ENCODE results near the gene SLIT3.

Gene SLIT3

GRCh38 chr5:169298193-169298592 is 2.7 kb downstream of the SLIT3 start:
- no peak for DNase-seq

DNA sequence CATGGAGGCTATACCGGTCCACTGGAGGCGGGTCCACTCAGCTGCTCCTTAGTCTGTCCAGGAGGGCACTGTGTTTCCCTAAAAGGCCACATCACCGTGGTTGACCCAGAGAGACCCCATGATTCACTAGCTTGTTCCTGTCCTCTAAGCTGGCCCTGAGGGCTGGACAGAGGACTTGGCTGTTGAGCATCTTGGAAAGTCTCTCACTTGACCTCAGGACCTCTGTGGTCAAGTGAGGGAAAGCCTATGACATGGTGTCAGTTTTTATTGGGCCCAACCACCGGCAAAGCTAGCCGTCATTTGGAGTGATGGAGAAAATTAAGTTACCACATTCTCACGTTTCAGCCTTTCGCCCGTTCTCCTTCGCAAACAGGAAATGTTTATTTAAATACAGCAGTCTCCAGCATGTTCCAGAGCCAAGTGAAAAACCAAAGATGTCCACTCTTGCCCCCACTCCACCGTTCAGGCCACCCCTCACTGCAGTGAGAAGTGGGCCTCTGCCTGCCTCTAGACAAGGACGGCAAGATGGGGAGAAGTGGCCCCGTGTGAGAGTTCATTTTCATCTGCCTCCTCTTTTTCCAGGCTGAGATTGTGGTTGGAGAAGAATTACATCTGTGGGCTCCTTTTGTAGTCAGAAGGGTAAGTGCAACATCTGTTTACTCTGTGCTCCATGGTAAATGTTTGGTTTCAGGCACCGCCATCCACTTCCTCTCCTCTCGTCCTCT is 4.4 kb downstream of the SLIT3 start:
- no peak for DNase-seq

DNA sequence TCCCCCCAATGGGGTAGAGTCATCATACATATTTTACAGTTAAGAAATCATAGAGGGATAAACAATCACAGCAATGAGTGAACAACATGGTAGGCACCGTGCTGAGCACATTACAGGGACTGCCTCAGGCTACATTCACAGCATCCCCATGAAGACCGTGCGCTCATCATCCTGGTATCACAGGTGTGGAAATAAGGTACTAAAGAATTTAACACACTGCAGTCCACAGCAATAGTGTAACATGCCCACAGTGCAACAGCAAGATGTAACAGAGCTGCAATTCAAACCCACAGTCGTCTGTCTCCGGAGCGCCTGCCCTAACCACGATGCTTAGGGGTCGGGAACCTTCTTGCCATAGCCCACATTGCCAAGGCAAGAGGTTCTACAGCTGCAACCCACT is 5.6 kb downstream of the SLIT3 start:
- no peak for DNase-seq

DNA sequence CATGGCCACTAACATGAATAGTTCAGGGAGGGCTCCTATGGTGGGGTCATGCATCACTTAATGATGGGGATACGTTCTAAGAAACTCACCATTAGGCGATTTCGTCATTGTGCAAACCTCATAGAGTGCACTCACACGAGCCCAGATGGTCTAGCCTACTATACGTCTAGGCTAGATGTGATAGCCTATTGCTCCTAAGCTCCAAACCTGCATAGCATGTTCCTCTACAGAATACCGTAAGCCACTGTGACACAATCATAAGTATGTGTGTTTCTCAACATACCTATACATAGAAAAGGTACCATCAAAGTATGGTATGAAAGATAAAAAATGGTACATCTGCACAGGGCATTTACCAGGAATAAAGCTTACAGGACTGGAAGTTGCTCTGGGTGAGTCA is 6.3 kb downstream of the SLIT3 start:
- no peak for DNase-seq

- DNase-seq, result no peak
Measured at GRCh38 chr5:169291877-169292276, 9.1 kb downstream of the SLIT3 start.

DNA sequence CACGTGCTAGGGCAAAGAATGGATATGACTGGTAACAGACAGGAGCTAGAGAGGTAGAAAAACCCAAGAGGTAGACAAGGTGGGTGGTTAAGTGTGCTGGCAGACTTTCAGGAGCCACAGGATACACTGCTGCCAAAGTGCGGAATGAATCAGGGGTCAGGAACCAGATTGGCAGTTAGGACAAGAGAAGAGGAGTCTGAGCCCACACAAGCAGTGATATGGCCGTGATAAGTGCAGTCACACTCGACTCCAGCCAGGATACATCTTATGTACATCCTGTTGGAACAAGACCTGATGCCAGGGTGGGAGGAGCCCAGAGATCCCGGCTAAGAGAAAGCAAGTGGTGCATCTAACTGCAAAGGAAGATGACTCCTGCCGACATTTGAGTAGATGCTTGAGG is 10.0 kb downstream of the SLIT3 start:
- DNase-seq, result no peak

GRCh38 chr5:169289520-169289919 is 11.4 kb downstream of the SLIT3 start:
- no peak for DNase-seq

GRCh38 chr5:169288066-169288930 is 12.6 kb downstream of the SLIT3 start:
- no peak for DNase-seq

GRCh38 chr5:169287529-169287928 is 13.4 kb downstream of the SLIT3 start:
- no peak for DNase-seq

DNA sequence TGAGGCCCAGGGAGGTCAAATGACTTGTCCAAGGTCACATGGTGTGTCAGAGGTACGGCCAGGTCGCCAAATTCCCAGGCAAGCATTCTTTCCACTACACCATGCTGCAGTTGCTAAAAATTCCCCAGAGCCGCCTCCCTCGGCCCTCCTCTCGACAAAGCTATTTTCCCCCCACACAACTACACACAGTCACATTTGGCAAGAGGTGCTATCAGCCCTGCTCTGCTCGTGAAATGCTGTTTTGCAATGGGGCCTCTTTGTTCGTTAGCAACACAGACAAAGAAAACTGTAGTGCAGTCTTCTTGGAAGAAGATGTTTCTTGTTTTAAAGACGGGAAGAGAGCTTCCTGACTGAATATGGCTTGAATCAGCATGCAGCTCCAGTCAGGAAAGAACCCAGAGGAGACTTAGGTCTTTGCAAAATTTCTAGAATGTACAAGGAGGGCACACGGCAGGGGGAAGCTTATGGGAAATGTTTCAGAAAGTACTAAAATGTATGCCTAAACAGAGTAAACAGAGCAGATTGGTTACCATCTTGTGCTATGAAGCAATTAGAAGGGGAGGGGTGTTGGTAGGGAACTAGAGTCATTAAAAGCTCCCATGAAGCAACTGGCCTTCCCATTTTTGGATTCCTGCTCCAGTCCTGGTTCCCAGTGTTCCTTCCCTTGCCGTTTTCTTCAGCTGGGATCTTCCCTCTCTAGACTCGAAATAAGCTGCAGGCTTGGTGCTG is 14.2 kb downstream of the SLIT3 start:
- no peak for DNase-seq

DNA sequence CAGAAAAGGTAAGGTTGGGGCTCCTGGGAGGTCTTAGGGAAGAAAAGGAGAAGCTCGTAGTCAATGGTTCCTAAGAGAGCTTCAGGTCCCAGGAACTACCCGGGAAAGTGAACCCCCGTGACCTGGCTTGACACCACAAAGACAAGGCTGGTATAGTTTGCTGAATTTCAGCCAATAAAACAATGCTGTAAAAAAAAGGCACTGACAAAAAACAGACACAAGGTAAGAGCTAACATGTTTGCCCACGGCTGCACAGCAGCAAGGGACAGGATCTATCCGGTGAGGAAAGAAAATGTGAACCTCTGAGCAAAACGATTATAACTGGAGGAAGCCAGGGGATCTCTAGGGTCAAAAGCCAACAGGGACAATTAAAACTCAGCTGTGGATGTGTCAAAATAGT is 17.1 kb downstream of the SLIT3 start:
- no peak for DNase-seq

DNA sequence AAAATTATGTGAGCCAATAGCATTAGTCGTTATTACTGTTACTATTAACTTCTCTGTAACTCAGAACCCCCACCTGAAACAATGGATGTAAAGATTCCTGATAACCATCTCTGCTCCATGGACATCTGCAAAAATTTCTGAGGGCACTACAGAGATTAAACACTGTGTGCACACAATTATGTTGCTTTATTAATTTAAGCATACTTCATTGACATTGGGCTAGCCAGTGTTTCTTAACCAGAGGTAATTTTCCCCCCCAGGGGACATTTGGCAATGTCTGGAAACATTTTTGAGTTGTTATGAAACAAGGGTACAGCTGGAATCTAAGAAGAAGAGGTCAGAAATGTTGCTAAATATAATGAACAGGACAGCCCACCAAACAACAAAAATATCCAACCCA is 19.3 kb downstream of the SLIT3 start:
- no peak for DNase-seq

DNA sequence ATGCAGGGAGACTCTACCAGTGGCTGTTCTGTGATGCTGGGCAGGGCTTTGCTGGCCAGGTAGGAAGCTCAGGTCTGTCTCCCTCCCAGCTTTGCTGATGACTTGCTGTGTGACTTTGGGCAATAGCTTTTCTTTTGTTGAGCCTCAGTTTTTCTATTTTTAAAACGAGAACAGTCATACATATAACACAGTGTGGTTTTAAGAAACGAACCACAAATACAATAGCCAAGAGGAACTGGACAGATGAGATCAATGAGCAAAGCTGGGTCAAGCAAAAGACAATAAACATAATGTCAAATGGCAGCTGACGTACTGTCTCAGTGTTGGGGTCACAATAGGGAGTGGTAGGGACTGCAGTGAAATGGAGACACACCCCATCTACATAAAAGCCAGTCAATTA is 20.2 kb downstream of the SLIT3 start:
- DNase-seq, result no peak

DNA sequence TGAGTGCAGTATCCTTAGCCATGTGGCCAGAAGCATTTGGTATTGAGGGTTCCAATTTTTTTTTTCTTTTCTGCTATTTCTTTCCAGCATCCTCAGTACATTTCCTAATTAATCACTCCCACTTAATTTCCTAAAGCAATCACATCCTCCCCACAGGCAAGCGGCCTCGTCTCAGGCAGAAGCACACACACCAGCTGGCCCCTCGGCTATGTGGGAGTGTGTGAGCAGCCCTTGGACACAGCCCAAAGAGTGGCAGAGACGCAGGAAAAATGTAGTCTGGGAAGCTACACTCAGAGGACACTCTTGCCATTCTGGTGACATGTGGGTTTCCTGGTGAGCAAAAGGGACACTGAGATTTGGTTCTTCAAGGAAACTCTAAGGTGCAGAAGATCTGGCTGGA is 20.7 kb downstream of the SLIT3 start:
- no peak for DNase-seq

GRCh38 chr5:169279125-169279524 is 21.8 kb downstream of the SLIT3 start:
- DNase-seq, result no peak

GRCh38 chr5:169273881-169274280 is 27.1 kb downstream of the SLIT3 start:
- DNase-seq, result no peak

DNA sequence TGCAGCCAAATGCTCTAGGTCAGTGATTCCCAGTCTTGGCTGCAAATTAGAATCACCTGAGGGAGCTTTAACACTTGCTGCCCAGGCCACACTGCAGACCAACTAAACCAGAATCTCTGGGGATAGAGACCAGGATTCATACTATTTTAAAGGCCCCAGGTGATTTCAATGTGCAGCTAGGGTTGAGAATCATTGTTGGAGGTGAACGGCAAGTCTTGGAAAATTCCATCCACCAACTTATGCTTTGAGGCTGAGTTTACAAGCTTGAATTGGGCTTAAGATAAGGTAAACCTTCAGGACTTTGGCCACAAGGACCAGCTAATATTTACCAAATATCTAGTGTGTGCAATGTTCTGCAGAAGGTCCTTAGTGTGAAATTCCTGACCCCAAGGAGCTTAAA is 27.5 kb downstream of the SLIT3 start:
- DNase-seq, result no peak

GRCh38 chr5:169272731-169273427 is 28.1 kb downstream of the SLIT3 start:
- no peak for DNase-seq

DNA sequence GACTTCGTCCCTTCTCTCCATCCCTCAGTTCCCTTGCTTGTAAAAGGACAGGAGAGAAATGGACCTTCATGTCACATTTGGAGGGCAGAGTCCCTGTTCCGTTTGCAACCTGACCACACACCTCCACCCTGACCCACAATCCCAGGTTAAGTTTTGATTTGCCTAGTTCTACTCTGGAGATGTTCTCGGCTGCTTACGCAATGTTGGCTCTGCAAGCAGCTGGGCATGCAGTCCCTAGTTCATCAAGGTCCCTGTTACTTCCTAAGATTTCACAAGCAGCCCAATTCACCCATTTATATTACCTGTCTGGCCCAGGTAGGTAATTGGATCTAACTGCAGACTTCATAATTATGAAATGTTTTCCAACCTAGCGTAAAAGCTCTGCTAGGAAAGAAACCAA is 28.8 kb downstream of the SLIT3 start:
- no peak for DNase-seq

- DNase-seq, result no peak
Measured at GRCh38 chr5:169270827-169271226, 30.1 kb downstream of the SLIT3 start.

DNA sequence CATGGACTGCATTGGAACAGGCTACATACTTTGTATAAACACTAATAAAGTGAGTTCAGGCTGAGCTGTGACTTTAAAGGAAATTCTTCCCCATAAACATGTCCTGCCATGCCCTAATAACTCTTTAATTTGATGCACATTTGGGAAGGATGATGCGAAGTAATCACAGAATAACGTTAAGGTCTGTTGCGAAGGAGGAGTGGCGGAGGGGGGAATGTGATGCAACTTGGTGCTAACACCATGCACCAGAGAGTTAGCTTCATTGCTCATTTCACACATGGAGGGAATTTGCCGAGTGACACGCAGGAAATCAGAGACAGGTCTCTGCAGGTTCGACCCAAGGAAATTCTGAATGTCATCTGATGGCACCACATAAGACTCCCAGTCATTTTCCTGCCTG is 32.9 kb downstream of the SLIT3 start:
- no peak for DNase-seq

GRCh38 chr5:169265888-169266287 is 35.1 kb downstream of the SLIT3 start:
- DNase-seq, result no peak

GRCh38 chr5:169263591-169263990 is 37.3 kb downstream of the SLIT3 start:
- DNase-seq, result no peak

Measured in activated naive CD4-positive, alpha-beta T cell (primary cell).